Fibroblast of mammary gland (primary cell): ENCODE data around the gene SCN7A.

Experiments used
- DNase-seq: peaks from one replicate; pipeline ENCODE4 v3.0.0-alpha.2; 2010; ENCODE audit warnings: low read depth
- H3K4me3 ChIP-seq: 2 replicates; pipeline ENCODE4 v1.5.1; 2011; ENCODE audit warnings: low read depth, mild to moderate bottlenecking, low read length, moderate library complexity; ENCODE audit not compliant: control insufficient read depth
- CTCF ChIP-seq: conservative IDR thresholded peaks from 2 replicates; pipeline ENCODE4 v1.5.1; 2011; ENCODE audit warnings: low read depth, low read length, inconsistent platforms; ENCODE audit not compliant: control insufficient read depth, insufficient read depth

SCN7A gene

DNA sequence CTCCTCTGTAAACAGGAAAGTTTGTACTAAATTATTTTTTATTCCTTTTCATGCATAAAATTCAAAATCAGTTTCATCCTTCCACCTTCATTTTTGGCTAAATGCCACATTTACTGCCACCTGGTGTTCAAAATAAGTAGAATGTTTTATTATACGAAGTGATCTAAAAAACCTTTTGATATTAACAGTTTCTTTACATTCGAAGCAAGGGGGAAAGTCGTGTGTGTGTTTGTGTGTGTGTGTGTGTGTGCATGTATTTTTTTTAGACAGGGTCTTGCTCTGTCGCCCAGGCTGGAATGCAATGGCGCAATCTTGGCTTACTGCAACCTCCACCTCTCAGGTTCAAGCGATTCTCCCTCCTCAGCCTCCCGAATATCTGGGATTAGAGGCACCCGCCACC is 109.3 kb downstream of the SCN7A start:
- peak; percentile 51 for DNase-seq
- peak; percentile 50 for TF ChIP-seq CTCF
- H3K4me3 ChIP-seq = no peak overlapping the region

DNA sequence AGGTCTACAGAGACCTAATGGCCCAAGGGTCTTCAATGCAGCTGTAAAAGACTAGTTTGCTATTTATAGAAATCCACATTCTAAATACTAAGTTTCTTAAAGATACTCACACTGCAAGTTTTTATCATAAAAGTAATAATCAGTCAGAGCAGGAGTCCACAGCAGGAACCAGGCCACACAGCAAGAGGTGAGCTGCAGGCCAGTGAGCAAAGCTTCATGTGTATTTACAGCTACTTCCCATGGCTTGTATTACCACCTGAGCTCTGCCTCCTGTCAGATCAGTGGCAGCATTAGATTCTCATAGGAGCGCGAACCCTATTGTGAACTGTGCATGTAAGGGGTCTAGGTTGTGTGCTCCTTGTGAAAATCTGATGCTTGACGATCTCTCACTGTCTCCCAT is 111.6 kb downstream of the SCN7A start:
- TF ChIP-seq CTCF = no peak
- H3K4me3 ChIP-seq = no peak overlapping the region
- DNase-seq = no peak

DNA sequence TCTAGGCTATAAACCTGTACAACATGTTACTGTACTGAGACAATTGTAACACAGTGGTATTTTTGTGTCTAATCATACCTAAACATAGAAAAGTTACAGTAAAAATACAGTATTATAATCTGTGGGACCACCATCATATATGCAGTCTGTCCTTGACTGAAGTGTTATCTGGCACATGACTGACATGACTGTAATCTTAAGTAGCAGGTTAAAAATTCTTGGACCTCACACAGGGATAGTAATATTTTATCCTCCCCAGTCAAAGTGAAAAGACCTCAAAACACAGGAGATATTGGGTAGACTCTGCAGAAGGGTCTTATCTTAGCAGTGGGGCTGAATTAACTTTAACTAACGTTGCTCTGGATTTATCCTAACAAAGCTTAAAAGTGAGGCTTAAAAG is 113.4 kb downstream of the SCN7A start:
- no peak for TF ChIP-seq CTCF
- DNase-seq = no peak
- no peak overlapping the region for H3K4me3 ChIP-seq

GRCh38 chr2:166376873-166377272 is 117.2 kb downstream of the SCN7A start:
- TF ChIP-seq CTCF = no peak
- H3K4me3 ChIP-seq = peak overlapping the region; percentile 79
- DNase-seq = no peak

- peak overlapping the region; percentile 79 for H3K4me3 ChIP-seq
- TF ChIP-seq CTCF = no peak
- DNase-seq = no peak
Measured at GRCh38 chr2:166376488-166376828, 117.6 kb downstream of the SCN7A start.

DNA sequence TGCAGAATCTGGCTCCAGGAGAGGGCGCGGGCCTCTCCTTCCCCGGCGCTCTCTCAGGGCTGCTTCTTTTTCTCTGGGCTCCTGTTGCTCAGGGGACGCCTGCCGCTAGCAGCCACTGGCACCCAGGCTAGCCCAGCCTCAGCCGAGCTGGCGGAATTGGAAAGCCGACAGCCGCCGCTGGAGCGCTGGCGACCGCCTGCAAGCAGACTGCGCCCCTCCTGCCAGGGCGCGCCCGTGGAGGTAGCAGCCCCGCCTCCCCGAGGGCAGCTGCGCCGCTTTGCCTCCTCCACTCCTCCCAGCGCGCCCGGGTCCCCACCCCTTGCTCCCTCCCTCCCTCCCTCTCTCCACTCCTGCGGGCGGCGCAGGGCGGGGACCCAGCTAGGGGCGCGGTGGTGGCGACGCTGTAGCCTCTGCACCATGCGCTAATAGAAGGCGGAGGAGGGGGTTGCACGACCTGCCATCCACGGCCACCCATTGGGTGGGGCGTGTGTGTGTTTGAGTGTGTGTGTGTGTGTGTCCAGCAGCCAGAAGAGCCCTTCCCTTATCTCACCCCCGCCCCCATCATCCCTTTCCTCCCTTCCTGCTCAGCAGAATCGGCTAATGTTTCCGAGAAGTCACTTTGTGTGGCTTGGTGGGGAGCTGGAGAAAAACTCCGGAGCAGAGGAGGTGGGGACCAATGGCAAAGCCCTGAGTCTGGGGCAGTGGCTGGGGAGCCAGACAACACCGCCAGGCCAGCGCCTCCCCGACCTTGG is 118.1 kb downstream of the SCN7A start, which contains the start of gene SCN9A:
Gene SCN9A (minus strand): TSS at position 209 of the 752 bp plus-strand sequence. CDS start 64,188 bp downstream, outside the sequence.
- H3K4me3 ChIP-seq = peak within 1 kb of the TSS; percentile 79
- no peak for TF ChIP-seq CTCF
- DNase-seq = peak; percentile 58
